Stimulated activated CD8-positive, alpha-beta memory T cell treated with anti-CD3 and anti-CD28 coated beads, Interleukin-15, amount 100 ng/mL, for 24 hours (primary cell): ENCODE results near the gene CDKL1.

Source experiments
- DNase-seq: peaks from one replicate; pipeline ENCODE4 v3.0.0-alpha.2; 2020; ENCODE audit warnings: low read depth

CDKL1 gene

GRCh38 chr14:50396631-50397389 is at the start of gene CDKL1:
Gene CDKL1 (minus strand): TSS chr14:50396881. CDS start chr14:50395868, 1,013 bp downstream.
- DNase-seq: peak; percentile 12

- DNase-seq: no peak
These were observed 37.8 kb upstream of the CDKL1 start for GRCh38 chr14:50434528-50434927.

GRCh38 chr14:50432131-50432530 is 35.5 kb upstream of the CDKL1 start:
- no peak for DNase-seq

- DNase-seq: no peak
These were observed 29.1 kb upstream of the CDKL1 start for GRCh38 chr14:50425816-50426215.

GRCh38 chr14:50425105-50425504 is 28.4 kb upstream of the CDKL1 start:
- no peak for DNase-seq

GRCh38 chr14:50423529-50423928 is 26.8 kb upstream of the CDKL1 start:
- no peak for DNase-seq

- no peak for DNase-seq
These were observed 24.8 kb upstream of the CDKL1 start for GRCh38 chr14:50421499-50421898.

GRCh38 chr14:50417853-50418252 is 21.2 kb upstream of the CDKL1 start:
- no peak for DNase-seq

- no peak for DNase-seq
These were observed 14.2 kb upstream of the CDKL1 start for GRCh38 chr14:50410921-50411320.

- DNase-seq: no peak
These were observed 13.4 kb upstream of the CDKL1 start for GRCh38 chr14:50410071-50410470.

- no peak for DNase-seq
These were observed 10.6 kb upstream of the CDKL1 start for GRCh38 chr14:50407111-50407812.

- DNase-seq: no peak
These were observed 6.7 kb upstream of the CDKL1 start for GRCh38 chr14:50403419-50403818.

- DNase-seq: no peak
These were observed 6.3 kb upstream of the CDKL1 start for GRCh38 chr14:50402965-50403364.

GRCh38 chr14:50400461-50400860 is 3.8 kb upstream of the CDKL1 start:
- DNase-seq: no peak

GRCh38 chr14:50399251-50400032 is 2.8 kb upstream of the CDKL1 start:
- DNase-seq: no peak

GRCh38 chr14:50398189-50398580 is 1.5 kb upstream of the CDKL1 start:
- no peak for DNase-seq

- DNase-seq: no peak
These were observed 908 bp upstream of the CDKL1 start for GRCh38 chr14:50397390-50398188.

GRCh38 chr14:50395448-50395847 is 1.2 kb downstream of the CDKL1 start:
- no peak for DNase-seq

GRCh38 chr14:50394713-50395112 is 2.0 kb downstream of the CDKL1 start:
- no peak for DNase-seq

GRCh38 chr14:50389668-50390441 is 6.8 kb downstream of the CDKL1 start:
- no peak for DNase-seq

GRCh38 chr14:50388256-50388931 is 8.3 kb downstream of the CDKL1 start:
- DNase-seq: no peak
